ENCODE results near the gene KCTD16.
A peak's percentile ranks its signal among the peaks of the same experiment; 100 is the strongest.

GRCh38 chr5:144332265-144332664, 161.6 kb downstream of the KCTD16 start:
- TF ChIP-seq, protein P1, sequence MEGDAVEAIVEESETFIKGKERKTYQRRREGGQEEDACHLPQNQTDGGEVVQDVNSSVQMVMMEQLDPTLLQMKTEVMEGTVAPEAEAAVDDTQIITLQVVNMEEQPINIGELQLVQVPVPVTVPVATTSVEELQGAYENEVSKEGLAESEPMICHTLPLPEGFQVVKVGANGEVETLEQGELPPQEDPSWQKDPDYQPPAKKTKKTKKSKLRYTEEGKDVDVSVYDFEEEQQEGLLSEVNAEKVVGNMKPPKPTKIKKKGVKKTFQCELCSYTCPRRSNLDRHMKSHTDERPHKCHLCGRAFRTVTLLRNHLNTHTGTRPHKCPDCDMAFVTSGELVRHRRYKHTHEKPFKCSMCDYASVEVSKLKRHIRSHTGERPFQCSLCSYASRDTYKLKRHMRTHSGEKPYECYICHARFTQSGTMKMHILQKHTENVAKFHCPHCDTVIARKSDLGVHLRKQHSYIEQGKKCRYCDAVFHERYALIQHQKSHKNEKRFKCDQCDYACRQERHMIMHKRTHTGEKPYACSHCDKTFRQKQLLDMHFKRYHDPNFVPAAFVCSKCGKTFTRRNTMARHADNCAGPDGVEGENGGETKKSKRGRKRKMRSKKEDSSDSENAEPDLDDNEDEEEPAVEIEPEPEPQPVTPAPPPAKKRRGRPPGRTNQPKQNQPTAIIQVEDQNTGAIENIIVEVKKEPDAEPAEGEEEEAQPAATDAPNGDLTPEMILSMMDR (conservative IDR thresholded peaks at IDR 0.05; ENCODE audit: low read length): peak; percentile 40; the same call in 1 of the 2 replicates
- TF ChIP-seq EZH2phosphoT487 (IDR thresholded peaks at IDR 0.05; ENCODE audit: borderline replicate concordance, low read depth, low read length): no peak

All from OCI-LY7 (cell line).